IPS DF 6.9 (cell line): Measurements from ENCODE around the gene MSANTD2.

Experiments used
- DNase-seq: peaks from one replicate; pipeline ENCODE4 v3.0.0-alpha.2; 2013; ENCODE audit warnings: low read depth, low spot score
- H3K27ac ChIP-seq: one replicate; pipeline ENCODE4 v1.5.1; 2013; ENCODE audit warnings: low read length, control low read depth
- H3K27me3 ChIP-seq: 2 replicates; pipeline ENCODE4 v1.6.1; 2013; ENCODE audit warnings: mild to moderate bottlenecking, low read length; ENCODE audit not compliant: control insufficient read depth, insufficient read depth
- H3K36me3 ChIP-seq: 2 replicates; pipeline ENCODE4 v1.6.1; 2013; ENCODE audit warnings: low read length; ENCODE audit not compliant: control insufficient read depth, insufficient read depth
- H3K4me1 ChIP-seq: 2 replicates; pipeline ENCODE4 v1.6.1; 2013; ENCODE audit warnings: low read length; ENCODE audit not compliant: control insufficient read depth, insufficient read depth
- H3K4me3 ChIP-seq: 2 replicates; pipeline ENCODE4 v1.5.1; 2013; ENCODE audit warnings: mild to moderate bottlenecking, low read length
- H3K9me3 ChIP-seq: 2 replicates; pipeline ENCODE4 v1.6.1; 2013; ENCODE audit warnings: low read length, inconsistent platforms; ENCODE audit not compliant: control insufficient read depth, insufficient read depth
- WGBS: extraction: QIAGEN DNeasy Blood & Tissue Kit; methylation state at CpG from one replicate; pipeline ENCODE4 v1.1.7; 2013; ENCODE audit warnings: mixed read lengths, missing lambda C conversion rate; ENCODE audit not compliant: insufficient read length, insufficient coverage; 5-methylcytosine and 5-hydroxymethylcytosine counted together

MSANTD2 gene

DNA sequence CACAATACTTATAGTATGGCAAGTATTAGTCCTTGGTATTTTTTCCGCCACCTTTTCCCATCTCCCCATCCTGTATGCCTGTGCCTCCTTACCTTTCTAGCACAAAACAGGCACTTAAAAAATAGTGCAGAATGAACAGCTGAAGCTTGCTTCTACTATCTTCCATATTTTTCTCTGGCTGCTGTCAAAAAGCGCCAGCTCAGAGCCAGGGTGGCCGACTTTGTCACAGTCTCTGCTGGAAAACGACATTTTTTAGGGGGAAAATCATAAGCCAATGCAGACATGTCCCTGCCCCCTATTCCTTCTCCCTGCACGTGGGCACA is 38.6 kb upstream of the MSANTD2 start:
- Histone ChIP-seq H3K4me3 (no peak overlapping the region), H3K27me3 (peaks cover 59% of the 10 kb centered on the region), H3K9me3 (no peaks in the 10 kb centered on the region), H3K27ac (no peak overlapping the region), H3K36me3 (no peaks in the 10 kb centered on the region), H3K4me1 (peaks cover 3% of the 10 kb centered on the region; the same call in 1 of the 2 replicates)
- WGBS: no CpG with 5 or more reads among the region's 5 CpGs
- no peak for DNase-seq

DNA sequence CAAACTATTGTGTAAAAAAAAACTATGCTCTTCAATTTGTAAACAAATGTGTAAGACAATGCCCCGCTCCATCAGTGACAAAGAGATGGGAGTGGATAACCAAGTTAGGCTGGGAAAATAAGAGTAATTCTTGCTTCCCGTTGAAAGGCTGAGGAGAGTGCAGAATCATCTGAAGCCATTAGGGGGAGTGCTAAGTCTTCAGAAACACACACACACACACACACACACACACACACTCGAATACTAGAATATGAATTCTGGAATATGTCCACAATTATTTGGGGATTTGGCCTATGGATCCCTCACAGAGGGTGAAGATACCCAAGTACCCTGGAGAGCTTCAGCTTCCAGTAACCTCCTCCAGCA is 37.3 kb upstream of the MSANTD2 start:
- Histone ChIP-seq H3K9me3 (no peaks in the 10 kb centered on the region), H3K27ac (no peak overlapping the region), H3K4me1 (peaks cover 3% of the 10 kb centered on the region; the same call in 1 of the 2 replicates), H3K4me3 (no peak overlapping the region), H3K36me3 (no peaks in the 10 kb centered on the region), H3K27me3 (peaks cover 47% of the 10 kb centered on the region)
- WGBS: no CpG with 5 or more reads among the region's 3 CpGs
- DNase-seq: no peak

DNA sequence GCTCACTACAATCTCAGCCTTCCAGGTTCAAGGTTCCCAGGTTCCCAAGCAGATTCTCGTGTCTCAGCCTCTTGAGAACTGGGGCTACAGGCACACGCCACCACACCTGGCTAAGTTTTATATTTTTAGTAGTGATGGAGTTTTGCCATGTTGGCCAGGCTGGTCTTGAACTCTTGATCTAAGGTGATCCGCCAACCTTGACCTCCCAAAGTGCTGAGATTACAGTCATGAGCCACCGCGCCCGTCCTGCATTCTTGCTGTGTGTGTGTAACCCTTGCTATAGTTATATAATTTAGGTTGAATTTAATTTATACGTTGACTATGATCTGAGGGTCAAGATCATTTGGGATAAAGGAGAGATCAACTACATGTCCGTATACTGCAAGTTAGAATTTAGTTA is 35.7 kb upstream of the MSANTD2 start:
- Histone ChIP-seq H3K4me3 (no peak overlapping the region), H3K27me3 (peaks cover 33% of the 10 kb centered on the region), H3K36me3 (no peaks in the 10 kb centered on the region), H3K27ac (no peak overlapping the region), H3K4me1 (peaks cover 3% of the 10 kb centered on the region; the same call in 1 of the 2 replicates), H3K9me3 (no peaks in the 10 kb centered on the region)
- WGBS: no CpG with 5 or more reads among the region's 8 CpGs
- no peak for DNase-seq

DNA sequence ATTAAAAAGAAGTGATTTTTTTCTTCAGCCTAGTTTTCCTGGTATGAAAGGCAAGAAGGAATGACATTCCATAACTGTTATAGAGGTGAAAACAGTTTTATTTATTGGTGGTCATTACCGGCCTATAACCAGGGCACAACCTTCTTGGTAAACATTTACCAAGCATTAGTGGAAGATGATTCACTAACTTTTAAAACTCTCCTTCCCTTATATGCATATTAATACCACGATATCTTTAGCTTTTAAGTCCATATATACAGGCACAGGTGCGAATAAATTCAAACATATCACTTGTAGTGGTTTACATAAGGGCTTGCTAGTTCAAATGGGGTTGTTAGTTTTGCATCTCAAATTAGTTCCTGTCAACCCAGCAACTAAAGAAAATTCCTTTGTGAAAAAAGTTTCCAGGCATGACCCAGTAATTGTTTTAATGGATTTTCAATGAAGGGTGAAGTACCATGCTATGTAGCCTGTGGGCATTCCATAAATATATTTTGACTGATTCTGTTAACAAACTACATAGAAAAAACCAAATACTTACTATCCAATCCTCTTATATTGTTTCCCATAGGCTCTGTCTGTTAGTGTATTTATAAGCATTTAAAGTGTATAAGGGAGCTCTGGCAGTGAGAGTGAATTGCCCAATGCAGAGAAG is 34.4 kb upstream of the MSANTD2 start:
- Histone ChIP-seq H3K27ac (no peak overlapping the region), H3K27me3 (peaks cover 23% of the 10 kb centered on the region), H3K4me3 (no peak overlapping the region), H3K4me1 (no peaks in the 10 kb centered on the region), H3K36me3 (no peaks in the 10 kb centered on the region), H3K9me3 (no peaks in the 10 kb centered on the region)
- DNase-seq: no peak
- no CpG with 5 or more reads among the region's 3 CpGs for WGBS

DNA sequence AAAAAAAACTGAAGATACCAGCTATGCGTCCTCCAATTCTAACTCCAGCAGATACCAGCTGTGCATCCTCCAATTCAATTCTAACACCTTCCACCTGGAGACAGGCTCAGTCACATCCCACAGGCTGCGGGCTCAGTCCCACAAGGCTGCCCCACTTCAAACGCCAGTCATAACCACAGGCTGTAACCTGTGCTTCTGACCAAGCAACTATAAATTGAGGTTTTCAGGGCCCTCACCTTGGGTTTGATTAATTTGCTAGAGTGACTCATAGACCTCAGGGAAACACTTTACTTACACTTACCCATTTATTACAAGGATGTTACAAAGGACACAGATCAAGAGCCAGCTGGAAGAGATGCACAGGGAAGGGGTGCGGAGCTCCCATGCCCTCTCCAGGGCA is 32.4 kb upstream of the MSANTD2 start:
- no peak overlapping the region for H3K27ac ChIP-seq

DNA sequence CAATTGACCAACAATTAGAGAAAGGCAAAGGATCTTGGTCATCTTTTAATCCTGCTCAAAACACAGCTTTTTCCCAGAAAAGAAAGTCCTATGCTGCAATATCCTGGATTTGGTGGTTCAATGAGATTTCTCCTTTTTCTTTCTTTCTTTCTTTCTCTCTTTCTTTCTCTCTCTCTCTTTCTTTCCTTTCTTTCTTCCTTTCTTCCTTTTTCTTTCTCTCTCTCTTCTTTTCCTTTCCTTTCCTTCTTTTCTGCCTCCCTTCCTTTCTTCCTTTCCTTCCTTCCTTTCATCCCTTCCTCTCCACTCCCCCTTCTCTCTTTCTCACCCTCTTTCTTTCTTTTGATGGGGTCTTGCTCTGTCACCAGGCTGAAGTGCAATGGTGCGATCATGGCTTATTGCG is 31.7 kb upstream of the MSANTD2 start:
- DNase-seq: no peak
- Histone ChIP-seq H3K27me3 (no peaks in the 10 kb centered on the region), H3K4me3 (no peak overlapping the region), H3K4me1 (no peaks in the 10 kb centered on the region), H3K9me3 (no peaks in the 10 kb centered on the region), H3K27ac (no peak overlapping the region), H3K36me3 (no peaks in the 10 kb centered on the region)
- WGBS: no CpG with 5 or more reads among the region's 2 CpGs

More for the DNA sequence above, 32.4 kb upstream of the MSANTD2 start:
- DNase-seq: no peak
- H3K27me3 ChIP-seq: peaks cover 2% of the 10 kb centered on the region; the same call in 1 of the 2 replicates
- H3K4me1 ChIP-seq: no peaks in the 10 kb centered on the region
- no CpG with 5 or more reads among the region's 4 CpGs for WGBS
- H3K36me3 ChIP-seq: no peaks in the 10 kb centered on the region
- no peaks in the 10 kb centered on the region for H3K9me3 ChIP-seq
- H3K4me3 ChIP-seq: no peak overlapping the region

DNA sequence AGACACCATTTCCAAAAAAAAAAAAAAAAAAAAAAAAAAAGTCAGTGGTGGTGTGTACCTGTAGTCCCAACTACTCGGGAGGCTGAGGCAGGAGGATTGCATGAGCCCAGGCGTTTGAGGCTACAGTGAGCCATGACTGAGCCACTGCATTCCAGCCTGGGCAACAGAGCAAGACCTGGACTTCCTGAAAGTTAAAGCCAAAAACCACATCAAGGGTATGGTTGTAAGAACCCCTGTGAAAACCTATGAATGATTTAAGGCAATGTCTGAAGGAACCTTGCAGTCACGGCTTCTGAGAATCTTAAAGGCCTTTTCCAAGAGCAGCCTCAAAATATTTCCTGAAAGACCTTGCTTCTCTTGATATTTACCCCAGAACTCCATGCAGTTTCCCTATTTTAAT is 30.5 kb upstream of the MSANTD2 start:
- H3K36me3 ChIP-seq: no peaks in the 10 kb centered on the region
- H3K4me1 ChIP-seq: no peaks in the 10 kb centered on the region
- no peak overlapping the region for H3K4me3 ChIP-seq
- DNase-seq: no peak
- H3K9me3 ChIP-seq: no peaks in the 10 kb centered on the region
- H3K27me3 ChIP-seq: no peaks in the 10 kb centered on the region
- no CpG with 5 or more reads among the region's 3 CpGs for WGBS
- H3K27ac ChIP-seq: no peak overlapping the region

DNA sequence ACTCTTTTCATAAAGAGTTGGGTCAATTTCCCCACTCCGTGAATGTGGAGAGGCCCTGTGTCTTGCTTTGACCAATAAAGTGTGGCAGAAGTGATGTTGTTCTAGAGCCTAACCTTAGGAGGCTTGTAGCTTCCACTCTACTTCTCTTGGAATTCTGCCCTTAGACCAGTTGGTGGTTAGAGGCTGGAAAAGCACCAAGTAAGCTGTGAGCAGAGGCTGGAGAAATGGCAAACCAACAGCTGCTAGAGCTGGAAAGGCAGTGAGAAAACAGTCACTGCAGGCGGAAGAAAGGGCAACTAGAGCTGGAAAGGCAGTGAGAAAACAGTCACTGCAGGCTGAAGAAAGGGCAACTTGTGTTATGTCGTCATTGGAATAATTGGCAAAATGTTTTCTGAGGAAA is 29.8 kb upstream of the MSANTD2 start:
- no peak for DNase-seq
- Histone ChIP-seq H3K27me3 (no peaks in the 10 kb centered on the region), H3K4me1 (no peaks in the 10 kb centered on the region), H3K9me3 (no peaks in the 10 kb centered on the region), H3K27ac (no peak overlapping the region), H3K4me3 (no peak overlapping the region), H3K36me3 (no peaks in the 10 kb centered on the region)
- no CpG with 5 or more reads among the region's 3 CpGs for WGBS

DNA sequence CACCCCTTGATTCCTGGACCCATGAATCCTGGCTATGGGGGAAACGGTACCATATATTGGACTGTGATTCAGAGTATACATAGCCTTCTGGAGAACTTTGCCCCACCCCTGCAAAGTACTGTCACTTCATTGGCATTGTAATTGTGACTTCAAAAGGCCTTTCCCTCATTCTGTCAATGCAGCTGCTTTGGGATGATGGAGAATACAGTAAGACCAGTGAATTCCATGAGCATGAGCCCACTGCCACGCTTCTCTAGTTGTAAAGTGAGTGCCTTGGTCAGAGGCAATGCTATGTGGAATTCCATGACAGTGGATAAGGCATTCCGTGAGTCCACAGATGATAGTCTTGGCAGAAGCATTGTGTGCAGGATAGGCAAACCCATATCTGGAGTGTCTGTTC is 25.7 kb upstream of the MSANTD2 start:
- no CpG with 5 or more reads among the region's 3 CpGs for WGBS
- no peak overlapping the region for H3K4me3 ChIP-seq
- DNase-seq: no peak
- H3K4me1 ChIP-seq: no peaks in the 10 kb centered on the region
- H3K9me3 ChIP-seq: no peaks in the 10 kb centered on the region
- H3K36me3 ChIP-seq: no peaks in the 10 kb centered on the region
- H3K27ac ChIP-seq: no peak overlapping the region
- H3K27me3 ChIP-seq: no peaks in the 10 kb centered on the region

DNA sequence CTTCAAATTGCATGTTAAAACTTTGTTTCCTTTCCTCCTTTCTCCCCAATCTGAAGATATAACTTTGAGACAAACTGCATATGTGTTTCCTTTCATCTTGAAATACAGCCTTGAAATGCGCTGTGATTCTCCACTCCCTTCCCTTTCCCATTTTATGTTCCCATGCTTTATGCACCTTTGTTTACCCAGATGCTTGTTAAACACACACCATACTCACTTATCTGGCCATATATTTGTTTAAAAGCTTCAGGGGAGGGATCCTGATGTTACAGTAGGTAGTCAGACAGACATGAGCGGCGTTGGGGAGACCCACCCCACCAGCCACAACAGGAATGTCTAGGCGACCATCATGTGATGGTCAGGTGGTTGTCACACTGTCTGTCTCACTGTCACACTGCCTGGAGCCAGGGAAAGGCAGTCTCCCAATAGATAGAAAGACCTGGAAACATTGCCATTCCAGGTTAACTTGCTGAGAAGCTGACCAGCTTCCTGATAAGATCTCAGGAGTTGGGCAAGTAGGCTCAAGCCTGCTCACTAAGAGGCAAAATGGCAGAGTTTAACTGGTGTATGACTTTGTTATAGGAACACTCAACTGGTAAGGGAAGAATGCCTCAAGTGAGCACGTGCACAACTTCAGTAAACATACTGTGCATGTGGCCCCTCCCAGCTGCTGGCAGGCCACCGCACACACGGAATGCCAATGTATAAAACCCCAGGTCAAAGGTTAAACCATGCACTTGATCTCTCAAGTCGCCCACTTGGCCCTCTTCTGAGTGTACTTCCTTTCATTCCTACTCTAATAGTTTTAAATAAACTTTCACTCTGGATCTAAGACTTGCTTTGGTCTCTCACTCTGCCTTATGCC is 23.5 kb upstream of the MSANTD2 start:
- Histone ChIP-seq H3K36me3 (no peaks in the 10 kb centered on the region), H3K4me1 (no peaks in the 10 kb centered on the region), H3K4me3 (no peak overlapping the region), H3K27me3 (no peaks in the 10 kb centered on the region), H3K9me3 (no peaks in the 10 kb centered on the region), H3K27ac (no peak overlapping the region)
- DNase-seq: no peak
- no CpG with 5 or more reads among the region's 8 CpGs for WGBS
